ENCODE results near the gene ANKFY1. TPM values are rescaled to one million over a fixed set of nuclear protein-coding genes. Genes with fewer than 3 reads are reported as not detected.
"Not testable (repeated sequence)": the region's sequence is repeated elsewhere in the genome, so short reads cannot be mapped to it uniquely, and the experiment has no call there.

ANKFY1 gene
- total RNA-seq, 1 donor from 2014 or later: 37.9 TPM

DNA sequence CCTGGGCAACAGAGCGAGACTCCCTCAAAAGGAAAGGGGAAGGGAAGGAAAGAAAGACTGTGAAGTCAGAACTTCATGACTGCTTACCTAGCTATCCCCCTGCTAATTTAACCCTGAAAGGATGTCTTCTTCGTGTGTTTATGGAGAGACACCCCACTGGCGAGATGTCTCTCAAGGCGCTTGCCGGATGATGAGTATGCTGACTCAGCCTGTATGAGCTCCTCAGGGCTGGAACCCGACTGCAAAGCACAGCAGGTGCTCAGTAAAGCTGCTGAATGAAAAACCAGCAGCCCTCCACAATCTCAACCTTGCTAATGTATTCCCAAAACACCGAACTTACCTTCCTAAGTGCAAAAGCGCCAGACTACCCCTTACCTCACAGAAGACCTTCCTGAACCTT, 2.3 kb downstream of the ANKFY1 start:
- DNase-seq: no peak

- DNase-seq: no peak
These were observed 4.9 kb downstream of the ANKFY1 start for GRCh38 chr17:4258867-4259266.

- no peak for DNase-seq
These were observed 6.8 kb downstream of the ANKFY1 start for GRCh38 chr17:4256952-4257351.

DNA sequence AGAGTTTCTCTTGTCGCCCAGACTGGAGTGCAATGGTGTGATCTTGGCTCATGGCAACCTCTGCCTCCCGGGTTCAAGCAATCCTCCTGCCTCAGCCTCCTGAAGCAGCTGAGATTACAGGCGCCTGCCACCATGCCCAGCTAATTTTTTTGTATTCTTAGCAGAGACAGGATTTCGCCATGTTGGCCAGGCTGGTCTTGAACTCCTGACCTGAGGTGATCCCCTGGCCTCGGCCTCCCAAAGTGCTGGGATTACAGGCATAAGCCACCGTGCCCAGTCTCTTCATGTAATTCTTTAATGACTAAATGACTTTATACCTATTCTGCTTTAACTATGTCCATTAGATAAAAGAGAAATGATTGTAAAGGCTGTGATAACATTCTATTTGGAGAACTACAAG, 8.5 kb downstream of the ANKFY1 start:
- DNase-seq: not testable (repeated sequence)

DNA sequence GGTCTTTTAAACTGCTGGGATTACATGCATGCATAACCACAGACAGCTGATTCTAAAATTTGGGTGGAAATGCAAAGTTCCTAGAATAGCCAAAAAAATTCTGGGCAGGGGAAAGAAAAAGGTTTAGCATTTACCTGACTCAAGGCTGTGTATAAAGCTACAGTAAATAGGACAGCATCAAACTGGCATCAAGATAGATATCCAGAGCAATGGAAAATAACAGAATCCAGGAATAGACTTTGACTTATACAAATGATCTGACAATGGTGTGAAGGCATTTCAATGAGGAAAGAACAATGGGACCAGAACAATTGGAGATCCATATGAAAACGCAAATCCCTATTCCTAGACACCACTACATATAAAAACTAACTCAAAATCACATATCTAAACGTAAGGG, 12.9 kb downstream of the ANKFY1 start:
- no peak for DNase-seq

- no peak for DNase-seq
These were observed 14.2 kb downstream of the ANKFY1 start for GRCh38 chr17:4249452-4250029.

DNA sequence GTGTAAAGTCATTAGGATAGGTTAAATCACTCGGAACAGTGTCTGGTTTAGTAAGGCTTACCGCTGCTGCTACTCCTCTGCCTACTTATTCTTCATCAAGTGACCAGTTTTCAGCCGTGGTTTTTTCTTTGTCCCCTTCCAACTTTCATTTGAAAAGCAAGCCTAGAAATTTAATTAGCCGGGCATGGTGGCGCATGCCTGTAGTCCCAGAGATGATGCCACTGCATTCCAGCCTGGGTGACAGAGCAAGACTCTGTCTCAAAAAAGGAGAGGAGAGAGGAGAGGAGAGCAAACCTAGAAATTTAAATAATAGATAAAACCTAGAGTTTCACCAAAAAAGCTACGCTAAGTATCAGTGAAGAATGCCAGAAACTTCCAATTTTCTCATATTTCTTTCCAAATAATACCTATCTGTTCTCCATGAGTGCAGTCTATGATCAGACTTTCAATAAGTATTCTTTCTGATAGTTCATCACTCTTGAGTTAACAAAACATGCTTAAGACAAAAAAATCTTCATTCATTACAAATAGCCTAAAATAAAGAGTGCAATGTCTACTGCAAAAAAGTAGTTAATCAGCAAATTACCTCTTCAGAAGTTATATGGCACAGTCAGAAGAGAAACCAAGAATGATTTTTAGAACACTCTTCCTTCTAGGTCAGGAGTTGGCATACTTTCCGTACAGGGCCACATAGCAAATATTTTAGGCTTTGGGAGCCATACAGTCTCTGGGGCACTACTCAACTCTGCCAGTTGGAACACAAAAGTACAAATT, 15.1 kb downstream of the ANKFY1 start:
- DNase-seq: no peak

DNA sequence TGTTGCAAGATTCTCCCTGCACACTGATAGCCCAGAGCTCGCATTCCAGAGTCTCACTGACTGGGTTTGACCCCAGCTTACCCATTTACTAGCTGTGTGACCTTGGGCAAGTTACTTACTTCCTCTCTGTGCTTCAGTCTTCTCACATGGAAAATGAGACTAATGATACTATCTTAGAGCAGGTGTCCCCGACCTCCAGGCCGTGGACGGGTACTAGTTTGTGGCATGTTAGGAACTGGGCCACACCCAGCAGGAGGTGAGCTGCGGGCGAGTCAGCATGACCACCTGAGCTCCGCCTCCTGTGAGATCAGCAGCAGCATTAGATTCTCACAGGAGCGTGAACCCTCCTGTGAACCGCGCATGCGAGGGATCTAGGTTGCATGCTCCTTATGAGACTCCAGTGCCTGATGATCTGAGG, 15.8 kb downstream of the ANKFY1 start:
- DNase-seq: no peak

DNA sequence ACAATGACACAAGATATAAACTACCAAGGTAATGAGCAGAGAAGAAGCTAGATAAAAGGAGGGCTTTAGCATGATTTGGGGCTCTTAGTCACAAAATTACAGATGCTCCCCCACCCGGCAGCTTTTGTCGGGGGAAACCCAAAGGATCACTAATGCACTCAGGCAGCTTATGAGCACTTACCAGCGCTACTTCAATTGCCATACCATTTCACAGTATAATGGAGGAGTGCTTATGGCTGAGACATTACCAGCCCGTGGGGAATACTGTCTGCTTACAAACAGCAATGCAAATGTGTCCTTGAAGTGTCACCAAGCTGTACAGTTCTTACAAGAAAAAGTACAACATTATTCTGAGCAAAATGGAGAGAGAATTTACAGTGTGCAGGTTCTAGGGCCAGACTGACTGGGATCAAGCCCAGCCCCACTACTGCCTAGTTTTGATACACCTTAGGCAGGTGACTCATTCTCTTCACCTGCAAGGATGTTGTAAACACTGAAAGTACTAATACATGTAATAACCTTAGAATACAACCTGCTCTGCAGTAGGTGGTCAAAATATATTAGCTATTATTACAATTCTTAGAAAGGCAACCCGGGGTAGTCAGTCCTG, 16.3 kb downstream of the ANKFY1 start:
- DNase-seq: no peak

DNA sequence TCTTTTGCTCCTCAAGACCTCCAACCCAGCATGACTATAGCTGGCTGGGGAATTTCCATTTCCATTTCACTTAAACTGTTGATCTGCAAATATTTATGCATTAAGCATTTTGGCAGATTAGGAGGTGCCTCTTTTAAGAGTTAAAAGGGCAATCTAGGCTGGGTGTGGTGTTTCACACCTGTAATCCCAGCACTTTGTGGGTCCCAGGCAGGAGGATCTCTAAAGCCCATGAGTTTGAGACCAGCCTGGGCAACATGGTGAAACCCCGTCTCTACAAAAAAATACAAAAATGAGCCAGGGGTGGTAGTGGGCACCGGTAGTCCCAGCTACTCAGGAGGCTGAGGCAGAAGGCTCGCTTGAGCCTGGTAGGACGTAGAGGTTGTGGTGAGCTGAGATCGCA, 17.1 kb downstream of the ANKFY1 start:
- DNase-seq: no peak

GRCh38 chr17:4241535-4241934, 22.2 kb downstream of the ANKFY1 start:
- DNase-seq: no peak

- DNase-seq: no peak
These were observed 27.3 kb downstream of the ANKFY1 start for GRCh38 chr17:4236456-4236855.

- DNase-seq: peak; percentile 53
These were observed 28.2 kb downstream of the ANKFY1 start for GRCh38 chr17:4235372-4236279.

DNA sequence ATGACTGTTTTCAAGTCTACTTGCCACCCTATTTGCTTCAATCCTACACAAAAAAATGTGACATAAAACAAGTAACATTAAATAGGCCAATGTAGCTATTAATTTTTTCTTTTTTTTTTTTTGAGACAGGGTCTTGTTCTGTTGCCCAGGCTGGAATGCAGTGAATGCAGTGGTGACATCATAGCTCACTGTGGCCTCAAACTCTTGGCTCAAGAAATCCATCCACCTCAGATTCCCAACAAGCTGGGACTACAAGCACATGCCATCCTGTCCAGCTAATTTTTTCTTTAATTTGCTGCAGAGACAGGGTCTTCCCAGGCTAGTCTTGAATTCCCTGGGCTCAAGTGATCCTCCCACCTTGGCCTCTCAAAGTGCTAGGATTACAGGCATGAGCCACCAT, 29.4 kb downstream of the ANKFY1 start:
- DNase-seq: no peak

DNA sequence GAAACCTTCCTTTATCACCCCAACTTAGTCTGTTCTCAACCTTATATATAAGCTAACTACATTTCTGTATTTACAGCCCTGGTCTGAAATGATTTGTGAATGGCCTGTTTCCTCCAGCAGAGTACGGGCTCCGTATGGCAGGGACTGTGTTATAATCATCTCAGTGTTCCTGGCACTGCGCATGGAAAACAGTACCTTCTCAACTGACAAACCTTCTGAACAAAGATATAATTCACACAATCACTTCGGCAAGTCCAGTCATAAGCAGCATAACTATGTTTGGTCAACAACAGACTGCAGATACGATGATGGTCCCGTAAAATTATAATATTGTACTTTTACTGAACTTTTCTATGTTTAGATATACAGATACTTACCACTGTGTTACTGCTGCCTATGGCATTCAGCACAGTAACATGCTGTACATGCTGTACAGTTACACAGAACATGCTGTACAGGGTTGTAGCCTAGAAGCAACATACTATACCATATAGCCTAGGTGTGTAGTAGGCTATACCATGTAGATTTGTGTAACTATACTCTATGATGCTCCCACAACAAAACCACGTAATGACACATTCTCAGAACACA, 30.0 kb downstream of the ANKFY1 start:
- no peak for DNase-seq

- DNase-seq: no peak
These were observed 31.5 kb downstream of the ANKFY1 start for GRCh38 chr17:4232168-4232813.

- DNase-seq: peak; percentile 91
These were observed 33.9 kb downstream of the ANKFY1 start for GRCh38 chr17:4229627-4230541.

DNA sequence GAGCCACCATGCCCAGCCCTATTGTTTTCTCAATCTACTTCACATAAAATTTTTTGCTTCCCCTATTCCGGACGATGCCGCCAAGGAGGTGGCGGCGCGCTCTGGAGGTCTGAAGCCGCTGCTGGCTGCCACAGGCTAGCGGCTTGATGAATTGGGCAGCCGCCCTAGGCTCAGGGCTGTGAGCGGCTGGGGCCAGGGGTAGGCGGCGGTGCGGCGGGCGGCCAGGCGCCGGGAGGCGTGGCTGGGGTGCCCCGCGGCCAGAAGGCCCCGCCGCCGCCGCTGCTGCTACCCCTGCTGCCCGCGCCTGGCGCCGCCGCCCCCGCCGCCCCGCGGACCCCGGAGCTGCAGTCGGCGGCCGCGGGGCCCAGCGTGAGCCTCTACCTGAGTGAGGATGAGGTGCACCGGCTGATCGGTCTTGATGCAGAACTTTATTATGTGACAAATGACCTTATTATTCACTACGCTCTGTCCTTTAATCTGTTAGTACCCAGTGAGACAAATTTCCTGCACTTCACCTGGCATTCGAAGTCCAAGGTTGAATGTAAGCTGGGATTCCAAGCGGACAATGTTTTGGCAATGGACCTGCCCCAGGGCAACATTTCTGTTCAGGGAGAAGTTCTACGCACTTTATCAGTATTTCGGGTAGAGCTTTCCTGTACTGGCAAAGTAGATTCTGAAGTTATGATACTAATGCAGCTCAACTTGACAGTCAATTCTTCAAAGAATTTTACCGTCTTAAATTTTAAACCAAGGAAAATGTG, 41.7 kb downstream of the ANKFY1 start:
- DNase-seq: no peak

DNA sequence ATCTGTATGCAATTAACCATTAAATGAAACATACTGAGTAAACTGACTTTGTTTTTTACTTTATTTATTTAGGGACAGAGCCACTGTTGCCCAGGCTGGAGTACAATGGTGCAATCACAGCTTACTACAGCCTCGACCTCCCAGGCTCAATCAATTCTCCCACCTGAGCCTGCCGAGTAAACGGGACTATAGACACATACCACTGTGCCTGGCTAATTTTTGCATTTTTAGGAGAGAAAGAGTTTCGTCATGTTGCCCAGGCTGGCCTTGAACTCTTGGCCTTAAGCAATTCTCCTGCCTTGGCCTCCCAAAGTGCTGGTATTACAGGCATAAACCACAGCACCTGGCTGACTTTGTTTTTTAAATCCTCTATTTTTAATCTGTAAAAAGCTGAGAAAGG, 42.6 kb downstream of the ANKFY1 start:
- DNase-seq: no peak

DNA sequence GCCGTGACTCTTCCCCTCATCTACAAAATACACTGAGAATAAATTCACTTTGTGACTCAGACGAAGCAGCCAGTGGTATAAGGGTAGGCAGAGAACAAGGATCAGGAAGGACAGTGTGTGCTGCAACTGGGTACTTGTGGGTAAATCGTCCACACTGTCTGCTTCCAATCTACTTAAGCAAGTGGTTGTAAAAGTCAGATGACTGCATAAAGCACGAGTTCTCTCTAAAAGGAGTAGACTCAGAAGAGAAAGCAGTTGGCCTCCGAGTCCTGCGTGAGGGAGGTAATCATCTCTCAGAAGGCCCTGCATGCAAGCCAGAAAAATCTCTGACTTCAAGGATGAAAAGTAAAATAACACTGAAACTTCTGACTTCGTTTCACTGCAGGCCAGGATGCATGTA, 43.1 kb downstream of the ANKFY1 start:
- no peak for DNase-seq
